GM19372 (cell line): ENCODE data around the gene MBNL2.

Experiments used
- ATAC-seq: cut with Tn5 transposase; IDR thresholded peaks from one replicate; pipeline ENCODE4 v1.9.1; 2021; ENCODE audit warnings: mild to moderate bottlenecking, low read depth, moderate library complexity; ENCODE audit not compliant: unreplicated experiment

The MBNL2 gene

GRCh38 chr13:97395447-97396136, 173.5 kb downstream of the MBNL2 start:
- no peak for ATAC-seq

GRCh38 chr13:97397267-97397666, 175.1 kb downstream of the MBNL2 start:
- no peak for ATAC-seq

GRCh38 chr13:97401421-97401820, 179.3 kb downstream of the MBNL2 start:
- no peak for ATAC-seq

GRCh38 chr13:97403893-97404750, 182.0 kb downstream of the MBNL2 start:
- no peak for ATAC-seq

GRCh38 chr13:97407540-97407939, 185.4 kb downstream of the MBNL2 start:
- ATAC-seq, result no peak

- no peak for ATAC-seq
Observed at GRCh38 chr13:97408938-97409337, 186.8 kb downstream of the MBNL2 start.

GRCh38 chr13:97411984-97412383, 189.9 kb downstream of the MBNL2 start:
- no peak for ATAC-seq

- no peak for ATAC-seq
Observed at GRCh38 chr13:97413694-97414093, 191.6 kb downstream of the MBNL2 start.

GRCh38 chr13:97414392-97414791, 192.3 kb downstream of the MBNL2 start:
- ATAC-seq, result no peak

GRCh38 chr13:97417698-97418097, 195.6 kb downstream of the MBNL2 start:
- ATAC-seq, result no peak

- ATAC-seq, result no peak
Observed at GRCh38 chr13:97422118-97423054, 200.3 kb downstream of the MBNL2 start.

GRCh38 chr13:97423300-97424045, 201.3 kb downstream of the MBNL2 start:
- no peak for ATAC-seq

- ATAC-seq, result no peak
Observed at GRCh38 chr13:97425590-97425989, 203.5 kb downstream of the MBNL2 start.

- no peak for ATAC-seq
Observed at GRCh38 chr13:97426695-97427094, 204.6 kb downstream of the MBNL2 start.

GRCh38 chr13:97429681-97430081, 207.5 kb downstream of the MBNL2 start:
- no peak for ATAC-seq

- ATAC-seq, result no peak
Observed at GRCh38 chr13:97430296-97430695, 208.2 kb downstream of the MBNL2 start.

- ATAC-seq, result no peak
Observed at GRCh38 chr13:97431171-97431764, 209.1 kb downstream of the MBNL2 start.

GRCh38 chr13:97432232-97432916, 210.2 kb downstream of the MBNL2 start:
- no peak for ATAC-seq
